GM21717 (cell line): ENCODE measurements around the gene TKTL1.

ENCODE experiments used
- ATAC-seq: cut with Tn5 transposase; IDR thresholded peaks from one replicate; pipeline ENCODE4 v1.9.1; 2021; ENCODE audit warnings: mild to moderate bottlenecking, moderate library complexity; ENCODE audit not compliant: unreplicated experiment

The TKTL1 gene

DNA sequence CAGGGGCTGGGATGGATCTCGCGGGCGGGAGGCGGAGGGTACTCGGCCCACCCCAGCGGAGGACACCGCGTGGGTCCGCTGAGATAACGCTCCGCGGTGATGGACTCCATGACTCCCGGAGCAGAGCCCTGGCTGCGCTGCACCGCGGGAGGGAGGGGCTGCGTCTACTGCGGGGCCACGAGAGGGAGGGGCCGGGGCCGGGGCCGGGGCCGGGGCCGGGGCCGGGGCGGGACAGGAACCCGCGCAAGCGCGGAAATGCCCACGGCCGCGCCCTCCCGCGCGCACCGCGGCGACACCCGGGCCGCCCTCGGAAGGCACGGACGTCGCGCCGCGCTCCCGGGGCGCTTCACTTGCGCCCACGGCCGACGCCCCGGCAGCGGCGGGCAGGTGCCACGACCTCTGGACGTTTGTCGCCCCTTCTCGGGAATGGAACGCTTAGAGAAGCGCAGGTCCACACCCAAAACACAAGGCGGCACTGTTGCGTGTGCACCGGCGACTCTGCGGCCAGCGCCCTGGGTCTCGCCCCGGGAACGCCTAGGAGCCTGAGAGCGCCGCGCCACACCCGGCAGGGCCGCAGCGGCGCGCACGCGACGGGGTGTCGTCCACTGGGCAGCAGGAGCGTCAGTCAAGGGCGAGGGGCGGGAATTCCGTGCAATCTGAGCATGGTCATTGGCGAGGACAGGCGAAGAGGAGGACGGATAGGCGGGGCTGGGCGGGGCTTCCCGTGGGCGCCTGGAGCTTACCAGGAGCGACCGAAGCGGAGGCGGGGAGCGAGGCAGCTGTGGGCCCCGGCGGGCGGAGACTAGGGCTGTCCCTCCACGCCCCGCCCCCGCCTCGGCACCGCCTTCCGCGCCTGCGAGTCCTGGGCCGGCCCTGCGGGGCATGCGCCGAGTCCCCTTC is 46.1 kb downstream of the TKTL1 start:
- peak; percentile 63 for ATAC-seq

DNA sequence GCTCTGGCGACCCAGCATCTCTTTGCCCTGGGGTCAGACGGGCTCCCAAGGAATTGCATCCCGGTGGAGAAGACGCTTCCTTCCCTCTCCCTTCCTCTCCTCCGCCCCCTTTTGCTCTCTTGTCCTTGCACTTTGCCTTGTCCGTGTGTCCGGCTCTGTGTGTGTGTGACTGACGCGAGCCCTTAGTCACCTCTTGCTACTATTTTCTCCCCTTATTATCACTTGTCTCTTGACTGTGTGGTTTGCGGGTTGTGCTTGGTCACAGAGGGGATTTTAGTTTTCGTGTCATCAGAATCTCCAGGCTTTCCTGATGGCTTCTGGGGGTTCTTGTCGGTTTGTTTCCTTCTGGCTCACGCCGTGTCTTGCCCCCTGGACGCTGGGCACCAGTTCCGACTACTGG is 47.5 kb downstream of the TKTL1 start:
- ATAC-seq, result peak; percentile 26

DNA sequence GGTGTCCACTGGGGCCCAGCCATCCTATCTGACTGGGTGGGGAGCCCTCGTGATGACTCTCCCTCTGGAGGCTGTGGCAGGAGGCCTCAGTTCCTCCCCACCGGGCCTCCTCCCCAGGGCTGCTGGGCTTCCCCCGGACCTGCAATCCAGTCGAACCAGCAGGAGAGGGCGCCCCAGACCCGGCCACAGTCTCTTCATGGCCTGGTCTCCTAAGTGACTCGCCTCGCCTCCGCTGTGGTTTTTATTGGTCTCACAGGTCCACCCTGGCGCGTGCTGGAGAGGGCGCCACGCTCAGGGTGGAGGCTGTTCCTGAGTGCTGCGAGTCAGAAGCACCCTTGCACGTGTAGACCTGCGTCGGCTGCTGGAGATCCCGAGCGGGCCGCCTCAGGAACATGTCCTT is 48.0 kb downstream of the TKTL1 start:
- peak; percentile 23 for ATAC-seq

DNA sequence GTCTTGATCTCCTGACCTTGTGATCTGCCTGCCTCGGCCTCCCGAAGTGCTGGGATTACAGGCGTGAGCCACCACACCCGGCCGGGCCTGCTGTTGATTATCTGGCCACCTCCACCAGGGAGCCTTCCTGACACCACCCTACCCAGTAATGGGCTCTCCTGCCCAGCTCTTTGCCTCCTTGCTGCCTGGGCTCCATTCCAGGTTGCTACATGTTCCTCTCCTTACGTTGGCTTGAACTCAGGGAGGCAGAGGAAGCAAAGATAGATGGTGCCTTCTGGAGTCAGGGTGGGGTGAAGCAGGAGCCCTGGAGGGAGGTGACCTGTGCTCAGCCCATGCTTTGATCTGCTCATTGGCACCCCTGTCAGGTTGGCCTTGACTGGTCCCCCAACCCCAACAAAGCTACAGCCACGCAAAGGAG is 52.5 kb downstream of the TKTL1 start:
- ATAC-seq, result no peak

DNA sequence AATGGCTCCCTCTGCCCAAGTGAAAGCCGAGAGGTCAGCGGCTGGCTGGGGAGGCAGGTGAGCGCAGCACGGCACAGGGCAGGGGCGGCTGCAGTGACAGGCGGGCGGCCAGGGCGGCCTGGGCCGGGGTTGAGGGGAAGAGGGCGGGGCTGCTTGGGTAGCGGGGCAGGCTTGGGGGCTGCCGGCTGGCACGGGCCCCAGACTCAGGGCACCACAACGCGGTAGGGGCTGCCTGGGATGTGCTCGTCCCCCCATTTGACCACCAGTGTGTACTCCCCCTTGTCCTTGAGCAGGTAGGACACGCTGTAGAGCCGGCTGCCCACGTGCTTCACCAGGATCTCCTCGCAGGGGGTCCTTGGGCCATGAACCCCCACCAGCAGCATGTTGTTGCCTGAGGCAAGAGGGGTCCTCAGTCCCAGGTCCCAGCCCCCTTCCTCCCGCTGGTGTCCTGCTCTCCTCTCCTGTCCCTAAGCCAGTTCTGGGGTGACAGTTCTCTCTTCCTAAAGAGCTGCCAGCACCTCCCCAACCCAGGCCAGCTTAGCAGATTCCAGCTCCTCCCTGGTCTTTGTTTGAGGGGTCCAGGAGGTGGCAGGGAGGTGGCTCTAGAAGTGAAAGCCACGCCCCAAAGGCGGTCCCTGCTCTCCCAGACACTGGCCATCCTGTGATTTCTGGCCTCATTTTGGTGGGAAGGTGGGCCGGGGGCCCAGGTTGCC is 53.2 kb downstream of the TKTL1 start:
- ATAC-seq, result no peak

DNA sequence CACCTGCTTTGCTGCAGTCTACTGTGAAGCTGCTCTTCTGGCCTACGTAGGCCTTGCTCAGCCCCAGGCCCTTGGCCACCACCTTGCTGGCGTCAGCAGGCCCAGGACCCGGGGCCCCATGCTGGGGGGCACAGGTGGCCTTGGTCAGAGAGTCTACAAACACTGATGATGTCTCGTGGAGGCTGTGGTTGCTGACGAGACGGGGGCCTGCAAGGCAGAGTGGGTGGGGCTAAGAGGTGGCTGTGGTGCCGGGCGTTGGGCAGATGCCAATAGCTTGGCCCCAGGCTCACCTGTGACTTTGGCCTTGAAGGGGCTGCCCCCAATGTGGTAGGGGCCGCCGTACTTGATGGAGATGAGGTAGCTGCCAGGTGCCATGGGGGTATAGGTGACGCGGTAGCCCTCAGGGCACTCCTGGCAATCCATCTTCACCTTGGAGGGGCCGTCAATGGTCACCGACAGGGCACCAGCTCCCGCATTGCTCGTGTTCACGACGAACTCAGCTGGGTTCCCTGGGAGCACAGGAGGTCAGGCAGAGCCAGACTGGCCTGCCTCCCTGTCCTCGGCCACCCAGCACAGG is 53.9 kb downstream of the TKTL1 start:
- no peak for ATAC-seq

DNA sequence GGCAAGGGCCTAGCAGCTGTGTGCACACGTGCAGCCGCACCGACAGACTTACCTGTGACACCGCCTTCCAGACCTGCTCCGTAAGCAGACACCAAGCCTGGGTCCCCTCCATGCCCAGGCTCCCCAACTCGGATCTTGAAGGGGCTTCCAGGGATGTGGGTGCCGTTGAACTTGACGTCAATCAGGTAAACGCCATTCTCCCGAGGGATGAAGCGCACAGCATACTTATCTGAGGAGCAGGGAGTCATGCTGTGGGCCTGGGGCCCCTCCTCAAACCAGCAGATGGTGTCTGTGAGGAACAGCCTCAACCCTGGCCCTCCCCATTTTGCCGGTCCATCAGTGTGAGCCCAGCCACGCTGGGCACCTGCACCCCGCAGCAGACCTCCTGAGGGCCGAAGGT is 54.4 kb downstream of the TKTL1 start:
- ATAC-seq, result no peak

DNA sequence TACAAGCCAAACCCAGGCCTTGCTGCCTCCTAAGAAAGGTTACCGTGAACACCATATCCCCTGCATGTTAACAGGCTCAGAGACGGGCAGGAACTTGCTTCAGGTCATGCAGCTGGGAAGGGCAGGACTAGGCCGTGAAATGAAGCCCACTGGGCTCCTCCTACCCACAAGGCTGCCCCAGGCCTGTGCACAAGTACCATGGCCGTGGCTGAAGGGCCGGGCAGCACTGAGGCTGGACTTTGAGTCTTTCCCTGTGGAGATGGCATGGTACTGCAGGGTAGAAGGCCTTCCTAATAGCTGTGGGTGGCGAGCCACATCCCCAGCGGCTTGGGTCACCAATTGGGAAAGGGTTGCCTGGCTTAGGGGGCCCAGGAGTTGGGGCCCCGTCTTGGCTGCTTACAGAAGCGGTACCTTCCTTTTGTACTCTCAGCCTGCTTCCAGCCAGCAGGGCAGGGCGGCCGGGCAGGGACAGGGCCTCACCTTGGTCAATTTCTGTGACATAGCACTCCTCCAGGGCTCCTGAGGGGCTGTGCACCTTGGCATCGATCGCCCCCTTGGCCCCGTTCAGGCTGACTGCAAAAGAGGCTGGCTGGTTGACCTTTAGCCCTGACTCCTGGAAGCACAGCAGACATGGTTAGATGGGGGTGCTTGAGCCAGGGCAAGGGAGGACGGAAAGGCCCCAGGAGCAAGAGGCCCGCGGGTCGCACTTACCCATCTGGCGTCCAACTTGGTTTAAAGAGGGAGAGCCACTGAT is 55.0 kb downstream of the TKTL1 start:
- ATAC-seq, result no peak

DNA sequence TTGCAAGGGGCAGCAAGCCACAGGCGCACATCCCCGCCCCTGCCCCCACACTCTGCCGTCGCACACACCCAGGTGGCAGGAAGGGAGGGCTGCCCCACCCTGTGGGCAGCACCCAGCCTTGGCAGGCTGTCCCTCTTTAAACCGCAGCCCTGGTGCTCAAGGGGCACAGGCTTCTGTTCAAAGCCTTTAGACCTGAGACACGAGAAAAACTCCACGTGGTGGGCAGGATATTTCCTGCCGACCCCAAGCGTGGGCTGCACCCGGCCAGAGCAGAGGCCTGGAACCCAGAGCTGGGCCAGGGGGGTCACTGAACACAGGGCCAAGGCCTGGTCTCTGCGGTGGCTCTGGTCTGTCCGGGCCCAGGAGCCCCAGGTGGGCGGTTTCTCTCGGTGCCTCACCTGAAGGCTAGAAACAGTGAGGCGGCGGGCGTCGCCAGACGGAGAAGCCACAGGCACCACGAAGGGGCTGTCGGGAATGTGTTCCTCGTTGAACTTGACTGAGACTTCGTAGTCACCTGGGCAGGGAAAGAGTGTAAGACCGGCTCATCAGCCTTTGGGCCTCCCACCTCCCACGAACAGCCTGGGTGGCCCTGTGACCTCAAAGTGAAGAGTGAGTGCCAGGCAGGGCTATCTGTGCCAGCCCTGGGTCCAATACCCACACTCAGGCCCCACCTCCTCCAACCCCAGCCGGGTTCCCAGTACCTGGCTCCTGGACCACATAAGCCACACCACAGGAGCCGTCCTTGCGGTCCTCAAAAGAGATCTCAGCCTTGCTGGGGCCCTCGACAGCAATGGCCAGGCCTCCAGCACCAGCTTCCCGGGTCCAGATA is 55.8 kb downstream of the TKTL1 start:
- ATAC-seq, result no peak

DNA sequence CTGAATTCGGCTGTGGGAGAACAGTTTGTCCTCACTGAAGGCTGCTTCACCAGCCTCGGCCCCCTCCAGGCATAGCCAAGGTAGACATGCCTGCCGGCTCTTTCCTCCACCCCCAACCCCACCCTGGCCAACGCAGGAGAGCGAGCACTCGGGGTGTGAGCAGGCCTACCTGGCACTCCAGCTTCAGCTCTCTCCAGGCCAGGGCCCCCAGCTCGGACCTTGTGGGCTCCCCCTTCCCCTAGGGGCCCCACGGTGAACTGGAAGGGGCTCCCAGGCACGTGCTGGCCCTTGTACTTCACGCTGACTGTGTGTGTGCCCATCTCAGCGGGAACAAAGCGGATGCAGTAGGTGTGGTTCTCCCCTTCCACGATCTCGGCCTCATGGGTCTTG is 56.4 kb downstream of the TKTL1 start:
- no peak for ATAC-seq

DNA sequence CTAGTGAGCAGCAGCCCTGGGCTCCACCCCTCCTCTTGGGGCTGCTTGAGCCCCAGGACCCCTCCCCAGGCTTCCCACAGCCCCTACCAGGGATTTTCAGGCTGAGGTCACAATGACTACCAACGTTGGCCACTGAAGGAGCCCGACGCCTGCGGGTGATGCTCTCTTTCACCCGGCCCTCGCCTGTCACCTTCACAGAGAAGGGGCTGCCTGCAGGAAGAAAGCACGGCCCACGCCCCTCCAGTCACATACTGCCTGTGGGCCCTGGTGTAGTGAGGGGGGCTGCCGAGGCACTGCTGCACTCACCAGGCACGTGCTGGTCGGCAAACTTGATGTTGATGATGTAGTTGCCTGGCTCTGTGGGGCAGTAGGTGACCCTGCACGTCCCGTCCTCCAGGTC is 56.9 kb downstream of the TKTL1 start:
- ATAC-seq, result no peak

DNA sequence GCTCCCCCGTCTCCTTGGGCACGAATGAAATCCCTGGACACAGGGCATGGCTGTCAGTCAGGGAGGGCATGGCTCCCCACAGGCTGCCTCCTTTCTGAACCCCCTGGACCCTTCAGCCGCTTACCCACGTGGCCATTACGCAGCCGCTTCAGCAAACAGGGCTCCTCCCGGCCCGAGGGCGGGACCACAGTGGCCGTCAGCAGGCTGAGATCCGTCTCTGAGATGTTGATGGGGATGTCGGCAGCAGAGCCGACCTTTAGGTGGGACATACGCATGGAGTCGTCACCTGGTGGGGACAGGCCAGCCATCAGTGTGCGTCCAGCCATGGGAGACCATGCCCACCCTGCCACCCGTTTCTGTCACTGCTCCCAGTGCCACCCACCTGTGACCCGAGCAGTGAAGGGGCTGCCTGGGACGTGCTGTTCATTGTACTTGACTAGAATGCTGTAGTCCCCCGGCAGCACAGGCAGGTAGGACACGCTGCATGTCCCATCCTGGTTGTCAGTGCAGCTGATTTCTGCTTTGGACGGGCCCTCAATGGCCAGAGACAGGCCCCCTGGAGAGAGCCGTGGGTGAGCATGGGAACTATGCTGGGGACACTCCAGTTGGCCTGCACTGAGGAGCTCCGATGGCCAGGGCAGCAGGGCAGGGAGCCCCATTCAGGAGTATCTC is 57.7 kb downstream of the TKTL1 start:
- ATAC-seq, result no peak

DNA sequence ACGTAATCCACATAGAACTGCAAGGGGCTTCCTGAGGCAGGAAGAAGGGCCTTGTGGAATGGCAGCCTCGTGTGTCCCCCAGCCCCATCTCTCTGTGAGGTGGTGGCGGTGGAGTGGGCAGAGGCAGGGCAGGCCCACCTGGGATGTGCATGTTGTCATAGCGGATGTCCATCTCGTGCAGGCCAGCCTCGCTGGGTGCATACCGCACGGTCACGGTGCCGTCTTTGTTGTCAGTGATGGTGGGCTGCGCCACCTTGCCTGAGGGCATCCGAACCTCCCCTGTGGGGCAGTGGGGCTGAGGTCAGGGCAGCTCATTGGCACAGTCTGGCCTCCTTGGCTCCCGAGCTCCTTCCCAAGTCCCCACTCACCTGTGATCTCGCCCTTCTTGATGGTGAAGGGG is 58.4 kb downstream of the TKTL1 start:
- ATAC-seq, result no peak

DNA sequence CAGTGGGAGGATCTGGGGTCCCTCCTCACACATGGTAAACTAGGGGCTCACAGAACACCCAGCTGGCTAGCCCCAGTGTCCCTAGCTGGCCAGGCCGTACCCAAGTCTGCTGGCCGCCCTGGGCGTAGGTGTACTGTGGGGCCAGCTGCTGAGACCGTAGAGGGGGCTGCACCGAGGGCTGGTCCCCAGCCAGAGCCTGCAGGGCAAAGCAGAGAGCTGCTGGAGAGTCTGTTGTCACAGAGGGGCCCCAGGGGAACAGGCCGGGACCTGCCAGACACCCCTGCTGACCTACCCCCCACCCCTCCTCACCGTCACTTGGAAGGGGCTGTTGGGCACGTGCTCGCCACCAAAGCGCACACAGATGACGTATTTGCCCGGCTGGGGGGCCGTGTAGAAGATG is 58.9 kb downstream of the TKTL1 start:
- no peak for ATAC-seq

DNA sequence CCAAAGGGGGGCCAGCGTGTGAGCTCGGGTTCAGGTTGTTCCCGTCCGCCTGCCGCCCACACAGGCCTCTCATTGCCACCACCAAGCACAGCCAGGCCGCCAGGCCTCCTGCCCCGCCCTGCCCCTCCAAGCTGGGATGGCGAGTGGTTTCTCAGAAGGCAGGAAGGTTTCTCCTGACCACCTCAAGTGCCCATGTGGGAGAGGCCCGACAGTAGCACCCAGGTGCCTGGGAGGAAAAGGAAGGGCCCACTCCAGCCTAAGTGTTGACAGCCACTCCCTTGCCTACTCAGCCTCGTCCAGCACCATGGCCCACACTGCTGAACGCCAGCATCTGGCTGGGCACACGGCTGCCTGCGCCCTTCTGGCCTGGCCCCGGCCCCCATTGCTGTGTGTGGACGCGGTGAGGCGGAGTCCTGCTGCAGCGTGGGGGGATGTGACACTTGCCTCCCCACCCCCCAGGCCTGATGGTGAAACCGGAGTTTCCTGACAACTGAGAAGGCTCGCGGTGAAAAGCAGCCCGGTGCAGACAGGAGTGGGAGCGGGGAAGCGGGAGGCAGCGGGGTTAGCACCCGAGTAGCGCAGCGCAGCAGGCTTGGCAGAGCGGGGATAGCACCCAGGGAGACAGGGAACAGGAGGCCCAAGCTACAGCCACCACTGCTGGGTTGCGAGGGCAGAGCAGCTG is 59.6 kb downstream of the TKTL1 start:
- no peak for ATAC-seq

DNA sequence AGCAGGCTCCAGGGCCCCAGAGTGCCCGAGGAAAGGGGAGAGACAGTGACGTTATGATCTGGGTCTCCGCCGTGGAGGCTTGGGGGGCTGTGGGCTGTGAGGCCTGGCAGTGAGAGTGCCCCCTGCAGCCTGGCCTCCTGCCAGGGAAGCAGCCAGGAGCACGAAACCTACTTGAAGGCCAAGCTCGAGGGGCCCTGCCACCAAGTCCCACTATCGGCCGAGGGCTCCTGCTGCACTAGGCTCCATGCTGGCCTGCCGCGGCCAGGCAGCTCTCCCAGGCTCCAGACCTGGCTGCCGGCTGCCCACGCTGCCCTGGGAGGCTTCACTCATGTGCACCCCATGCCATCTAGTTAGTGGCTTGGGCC is 60.2 kb downstream of the TKTL1 start:
- no peak for ATAC-seq

DNA sequence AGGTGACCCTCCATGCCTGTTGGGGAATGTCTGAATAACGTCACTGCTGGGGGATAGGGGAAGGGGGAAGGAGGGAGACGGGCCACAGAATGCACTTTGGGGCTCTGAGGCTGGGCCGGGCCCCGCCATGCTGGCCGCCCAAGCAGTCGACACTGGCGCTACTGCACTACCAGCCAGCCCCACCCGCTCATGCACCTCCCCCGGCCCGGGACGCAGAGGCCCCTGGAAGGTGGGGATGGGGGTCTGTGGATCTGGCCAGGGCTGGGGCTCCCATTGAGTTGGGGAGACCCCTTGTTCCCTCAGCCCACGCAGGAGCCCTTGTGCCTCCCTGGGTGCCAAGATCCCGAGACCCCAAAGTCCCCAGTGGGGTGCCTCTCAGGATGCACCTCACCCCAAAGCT is 61.0 kb downstream of the TKTL1 start:
- no peak for ATAC-seq

DNA sequence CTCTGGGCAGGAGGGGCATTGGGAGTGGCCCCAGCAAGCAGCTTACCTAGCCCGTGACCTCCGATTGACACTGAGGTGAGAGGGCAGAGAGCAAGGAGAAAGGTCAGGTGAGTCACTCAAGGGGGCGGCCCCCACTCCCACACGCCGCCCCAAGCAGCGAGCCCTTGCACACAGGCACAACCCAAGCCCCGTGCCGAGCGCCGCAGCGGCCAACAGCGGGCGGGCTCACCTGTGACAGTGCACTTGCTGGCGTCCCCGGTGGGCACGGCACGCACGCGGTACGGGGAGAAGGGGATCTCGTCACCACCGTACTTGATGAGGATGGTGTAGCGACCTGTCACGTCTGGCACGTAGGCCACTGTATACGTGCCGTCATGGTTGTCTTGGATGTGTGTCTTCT is 61.6 kb downstream of the TKTL1 start:
- no peak for ATAC-seq

DNA sequence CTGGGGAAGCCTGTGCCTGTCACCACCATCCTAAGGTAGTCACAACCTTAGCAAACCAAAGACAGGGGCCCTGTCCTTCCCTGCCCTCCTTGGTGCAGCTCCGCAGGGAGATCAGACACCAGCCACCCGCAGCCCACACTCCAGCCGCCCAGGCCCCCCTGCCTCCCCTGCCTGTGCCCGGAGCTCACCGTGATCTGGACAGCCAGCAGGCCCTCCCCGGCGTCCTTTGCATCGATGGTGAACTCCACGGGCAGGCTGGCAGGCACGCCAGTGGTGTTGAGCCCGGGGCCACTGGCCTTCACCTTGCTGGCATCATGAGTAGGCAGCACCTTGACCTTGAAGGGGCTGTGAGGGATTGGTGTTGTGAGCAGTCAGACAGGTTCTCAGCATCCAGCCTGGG is 62.4 kb downstream of the TKTL1 start:
- ATAC-seq, result no peak
